ENCODE measurements around the gene ZGRF1.
"Not testable (repeated sequence)": the region's sequence is repeated elsewhere in the genome, so short reads cannot be mapped to it uniquely, and the experiment has no call there.

The ZGRF1 gene

GRCh38 chr4:112636688-112637551, at the start of gene ZGRF1, which contains the start of gene LARP7:
Gene ZGRF1, minus strand, starts transcription at chr4:112636909. Its CDS starts 3,733 bp downstream, at chr4:112633176.
Gene LARP7, plus strand, starts transcription at chr4:112637143. Its CDS starts 7,527 bp downstream, at chr4:112644670.
- DNase-seq (ENCODE audit: low read depth in 2 of 2), result peak; percentile 99

GRCh38 chr4:112680996-112681395, 44.3 kb upstream of the ZGRF1 start:
- no peak for DNase-seq (ENCODE audit: low read depth in 2 of 2)

- DNase-seq (ENCODE audit: low read depth in 2 of 2), result no peak
Measured at GRCh38 chr4:112677519-112678091, 40.9 kb upstream of the ZGRF1 start.

GRCh38 chr4:112674376-112674775, 37.7 kb upstream of the ZGRF1 start:
- no peak for DNase-seq (ENCODE audit: low read depth in 2 of 2)

GRCh38 chr4:112673686-112674085, 37.0 kb upstream of the ZGRF1 start:
- no peak for DNase-seq (ENCODE audit: low read depth in 2 of 2)

- no peak for DNase-seq (ENCODE audit: low read depth in 2 of 2)
Measured at GRCh38 chr4:112673076-112673475, 36.4 kb upstream of the ZGRF1 start.

GRCh38 chr4:112668131-112668530, 31.4 kb upstream of the ZGRF1 start:
- DNase-seq (ENCODE audit: low read depth in 2 of 2), result no peak

- DNase-seq (ENCODE audit: low read depth in 2 of 2), result no peak
Measured at GRCh38 chr4:112664611-112665010, 27.9 kb upstream of the ZGRF1 start.

GRCh38 chr4:112656115-112656514, 19.4 kb upstream of the ZGRF1 start:
- DNase-seq (ENCODE audit: low read depth in 2 of 2), result not testable (repeated sequence)

- no peak for DNase-seq (ENCODE audit: low read depth in 2 of 2)
Measured at GRCh38 chr4:112655270-112655669, 18.6 kb upstream of the ZGRF1 start.

- DNase-seq (ENCODE audit: low read depth in 2 of 2), result no peak
Measured at GRCh38 chr4:112652216-112652615, 15.5 kb upstream of the ZGRF1 start.

GRCh38 chr4:112651641-112652040, 14.9 kb upstream of the ZGRF1 start:
- DNase-seq (ENCODE audit: low read depth in 2 of 2), result no peak

GRCh38 chr4:112650332-112650731, 13.6 kb upstream of the ZGRF1 start:
- DNase-seq (ENCODE audit: low read depth in 2 of 2), result no peak

- no peak for DNase-seq (ENCODE audit: low read depth in 2 of 2)
Measured at GRCh38 chr4:112649055-112649408, 12.3 kb upstream of the ZGRF1 start.

- no peak for DNase-seq (ENCODE audit: low read depth in 2 of 2)
Measured at GRCh38 chr4:112648263-112649054, 11.8 kb upstream of the ZGRF1 start.

GRCh38 chr4:112647785-112648184, 11.1 kb upstream of the ZGRF1 start:
- DNase-seq (ENCODE audit: low read depth in 2 of 2), result no peak

GRCh38 chr4:112646632-112647537, 10.2 kb upstream of the ZGRF1 start:
- DNase-seq (ENCODE audit: low read depth in 2 of 2), result no peak

- no peak for DNase-seq (ENCODE audit: low read depth in 2 of 2)
Measured at GRCh38 chr4:112645541-112646329, 9.0 kb upstream of the ZGRF1 start.

- not testable (repeated sequence) for DNase-seq (ENCODE audit: low read depth in 2 of 2)
Measured at GRCh38 chr4:112644595-112645535, 8.2 kb upstream of the ZGRF1 start.
